Astrocyte (in vitro differentiated cells and primary cell): ENCODE data around the gene PPP3R1. TPM values are rescaled to one million over a fixed set of nuclear protein-coding genes. Genes with fewer than 3 reads are reported as not detected.

Experiments
- DNase-seq: peaks from one replicate; pipeline ENCODE4 v3.0.0-alpha.2; 2010; ENCODE audit warnings: low read depth
- FAIRE-seq: peaks from 2 replicates; lab custom pipeline; 2011; peaks lifted over from hg19 to GRCh38; lab: Jason Lieb, UNC
- H2AFZ ChIP-seq: 2 replicates; pipeline ENCODE4 v1.6.0; 2012; ENCODE audit warnings: low read depth, low read length, inconsistent platforms
- H3K27ac ChIP-seq: 2 replicates; pipeline ENCODE4 v1.5.1; 2011; ENCODE audit warnings: low read depth, low read length, inconsistent platforms
- H3K27me3 ChIP-seq: 2 replicates; pipeline ENCODE4 v1.6.0; 2011; ENCODE audit warnings: low read length, inconsistent platforms; ENCODE audit not compliant: insufficient read depth
- H3K36me3 ChIP-seq: 2 replicates; pipeline ENCODE4 v1.5.1; 2011; ENCODE audit warnings: low read length, inconsistent platforms; ENCODE audit not compliant: insufficient read depth
- H3K4me1 ChIP-seq: 2 replicates; pipeline ENCODE4 v1.5.1; 2011; ENCODE audit warnings: low read length, inconsistent platforms; ENCODE audit not compliant: insufficient read depth
- H3K4me2 ChIP-seq: 2 replicates; pipeline ENCODE4 v1.6.0; 2012; ENCODE audit warnings: low read length, inconsistent platforms
- H3K4me3 ChIP-seq: 2 replicates; pipeline ENCODE4 v1.5.1; 2011; ENCODE audit warnings: low read depth, mild to moderate bottlenecking, low read length, inconsistent platforms; ENCODE audit not compliant: insufficient read depth
- H3K79me2 ChIP-seq: 2 replicates; pipeline ENCODE4 v1.6.0; 2012; ENCODE audit warnings: mild to moderate bottlenecking, low read length, inconsistent platforms; ENCODE audit not compliant: insufficient read depth
- H3K9ac ChIP-seq: 2 replicates; pipeline ENCODE4 v1.6.0; 2012; ENCODE audit warnings: mild to moderate bottlenecking, low read length, inconsistent platforms
- H3K9me3 ChIP-seq: 2 replicates; pipeline ENCODE4 v1.5.1; 2012; ENCODE audit warnings: low read depth, mild to moderate bottlenecking, low read length, inconsistent platforms; ENCODE audit not compliant: insufficient read depth
- H4K20me1 ChIP-seq: 2 replicates; pipeline ENCODE4 v1.6.0; 2012; ENCODE audit warnings: low read length, inconsistent platforms; ENCODE audit not compliant: insufficient read depth
- H3K27ac Mint-ChIP-seq: one replicate; pipeline ENCODE4 v1.8.0; 2021; ENCODE audit warnings: mild to moderate bottlenecking, mixed read lengths; ENCODE audit not compliant: unreplicated experiment
- H3K27me3 Mint-ChIP-seq: one replicate; pipeline ENCODE4 v1.8.0; 2021; ENCODE audit warnings: low read depth, mixed read lengths; ENCODE audit not compliant: unreplicated experiment
- H3K36me3 Mint-ChIP-seq: one replicate; pipeline ENCODE4 v1.8.0; 2021; ENCODE audit warnings: low read depth, mixed read lengths; ENCODE audit not compliant: unreplicated experiment
- H3K4me1 Mint-ChIP-seq: one replicate; pipeline ENCODE4 v1.8.0; 2021; ENCODE audit warnings: low read depth, mixed read lengths; ENCODE audit not compliant: unreplicated experiment
- H3K4me3 Mint-ChIP-seq: one replicate; pipeline ENCODE4 v1.8.0; 2021; ENCODE audit warnings: mild to moderate bottlenecking, moderate library complexity, mixed read lengths; ENCODE audit not compliant: unreplicated experiment
- H3K9me3 Mint-ChIP-seq: one replicate; pipeline ENCODE4 v1.8.0; 2021; ENCODE audit warnings: mild to moderate bottlenecking, mixed read lengths; ENCODE audit not compliant: unreplicated experiment
- CTCF ChIP-seq: IDR thresholded peaks from 2 replicates; pipeline ENCODE4 v1.5.1; 2011; ENCODE audit warnings: low read depth, mild to moderate bottlenecking, inconsistent platforms, low read length, moderate library complexity; ENCODE audit not compliant: insufficient read depth
- EZH2 ChIP-seq: IDR thresholded peaks from 2 replicates; pipeline ENCODE4 v1.6.1; 2012; ENCODE audit warnings: mild to moderate bottlenecking, low read length, inconsistent platforms; ENCODE audit not compliant: insufficient read depth
- total RNA-seq: library from RNA; stranded (reverse); gene quantifications from 2 replicates; pipeline ENCODE4 v1.2.1, GENCODE V29; 2021

The PPP3R1 gene
- total RNA-seq, 1 donor from 2014 or later: 80.6 TPM

DNA sequence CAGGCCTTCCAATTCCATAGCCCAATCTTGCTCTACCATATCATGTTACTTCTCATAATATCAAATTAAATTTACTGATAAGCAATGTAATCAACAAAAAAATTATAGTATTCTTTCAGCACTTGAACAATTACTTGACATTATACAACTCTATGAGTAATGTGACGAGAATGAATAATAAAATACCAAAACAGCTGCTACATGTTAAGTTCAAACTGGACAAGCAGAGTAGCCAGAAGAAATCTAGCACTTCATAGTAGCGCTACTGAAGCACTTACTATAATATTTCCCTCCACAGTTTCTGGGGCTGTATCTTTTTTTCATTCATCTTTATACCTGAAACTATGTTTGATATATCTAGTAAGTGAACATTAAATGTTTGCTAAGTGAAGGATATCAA, 14.9 kb downstream of the PPP3R1 start:
- H3K27ac Mint-ChIP-seq: no peak overlapping the region
- Histone ChIP-seq H2AFZ (no peak overlapping the region), H3K4me1 (peaks cover 34% of the 10 kb centered on the region), H3K9ac (no peak overlapping the region), H3K27me3 (no peaks in the 10 kb centered on the region), H3K36me3 (no peaks in the 10 kb centered on the region), H3K4me2 (peak overlapping the region; percentile 42), H3K9me3 (no peaks in the 10 kb centered on the region), H4K20me1 (peaks cover 88% of the 10 kb centered on the region), H3K4me3 (no peak overlapping the region), H3K79me2 (peaks cover 100% of the 10 kb centered on the region), H3K27ac (peak overlapping the region; percentile 21)
- DNase-seq (peak; percentile 68), FAIRE-seq (no peak)
- H3K36me3 Mint-ChIP-seq: peaks cover 2% of the 10 kb centered on the region
- no peak overlapping the region for H3K4me3 Mint-ChIP-seq
- H3K4me1 Mint-ChIP-seq: peaks cover 41% of the 10 kb centered on the region
- H3K9me3 Mint-ChIP-seq: no peaks in the 10 kb centered on the region
- TF ChIP-seq EZH2: no peak
- TF ChIP-seq CTCF: no peak
- no peaks in the 10 kb centered on the region for H3K27me3 Mint-ChIP-seq

GRCh38 chr2:68236876-68237275, 15.5 kb downstream of the PPP3R1 start:
- Histone ChIP-seq H4K20me1 (peaks cover 84% of the 10 kb centered on the region), H3K4me3 (no peak overlapping the region)
- FAIRE-seq: no peak

More at GRCh38 chr2:68236876-68237275, 15.5 kb downstream of the PPP3R1 start:
- Histone ChIP-seq H3K9ac (no peak overlapping the region), H3K9me3 (no peaks in the 10 kb centered on the region), H3K4me2 (peak overlapping the region; percentile 42), H3K79me2 (peaks cover 98% of the 10 kb centered on the region), H3K27ac (peak overlapping the region; percentile 21), H3K36me3 (no peaks in the 10 kb centered on the region), H3K27me3 (no peaks in the 10 kb centered on the region), H2AFZ (no peak overlapping the region), H3K4me1 (peaks cover 34% of the 10 kb centered on the region)
- Mint-ChIP-seq H3K27ac (peak overlapping the region; percentile 60), H3K27me3 (no peaks in the 10 kb centered on the region), H3K9me3 (no peaks in the 10 kb centered on the region), H3K4me3 (no peak overlapping the region), H3K36me3 (peaks cover 2% of the 10 kb centered on the region), H3K4me1 (peaks cover 41% of the 10 kb centered on the region)
- peak; percentile 44 for DNase-seq
- TF ChIP-seq CTCF (no peak), EZH2 (no peak)
